SH-SY5Y (cell line): ENCODE measurements around the gene SLC35F3.

ENCODE experiments used
- GATA2 ChIP-seq: IDR thresholded peaks from 2 replicates; pipeline ENCODE4 v1.6.1; 2011; ENCODE audit warnings: mild to moderate bottlenecking, low read depth, low read length
- GATA3 ChIP-seq: IDR thresholded peaks from 2 replicates; pipeline ENCODE4 v1.6.1; 2011; ENCODE audit warnings: low read depth, mild to moderate bottlenecking, low read length, moderate library complexity

Gene SLC35F3

GRCh38 chr1:234246638-234247116, 342.2 kb downstream of the SLC35F3 start:
- no peak for TF ChIP-seq GATA2
- no peak for TF ChIP-seq GATA3

- no peak for TF ChIP-seq GATA2
- TF ChIP-seq GATA3, result no peak
Measured at GRCh38 chr1:234250747-234251146, 346.3 kb downstream of the SLC35F3 start.

- TF ChIP-seq GATA3 (no peak), GATA2 (no peak)
Measured at GRCh38 chr1:234253732-234254131, 349.3 kb downstream of the SLC35F3 start.

GRCh38 chr1:234256359-234256758, 351.9 kb downstream of the SLC35F3 start:
- TF ChIP-seq GATA3 (no peak), GATA2 (no peak)

- TF ChIP-seq GATA2, result no peak
Measured at GRCh38 chr1:234258071-234258470, 353.6 kb downstream of the SLC35F3 start.

GRCh38 chr1:234260578-234260977, 356.1 kb downstream of the SLC35F3 start:
- no peak for TF ChIP-seq GATA3
- no peak for TF ChIP-seq GATA2

GRCh38 chr1:234261545-234261944, 357.1 kb downstream of the SLC35F3 start:
- TF ChIP-seq GATA3, result no peak
- TF ChIP-seq GATA2, result no peak

GRCh38 chr1:234262007-234262753, 357.7 kb downstream of the SLC35F3 start:
- no peak for TF ChIP-seq GATA2
- TF ChIP-seq GATA3, result no peak

GRCh38 chr1:234262754-234263105, 358.3 kb downstream of the SLC35F3 start:
- TF ChIP-seq GATA3 (no peak), GATA2 (no peak)

- TF ChIP-seq GATA2, result no peak
- TF ChIP-seq GATA3, result no peak
Measured at GRCh38 chr1:234264832-234265231, 360.4 kb downstream of the SLC35F3 start.

- TF ChIP-seq GATA3 (no peak), GATA2 (no peak)
Measured at GRCh38 chr1:234265321-234265720, 360.8 kb downstream of the SLC35F3 start.

- TF ChIP-seq GATA3 (no peak), GATA2 (no peak)
Measured at GRCh38 chr1:234265861-234266260, 361.4 kb downstream of the SLC35F3 start.

- TF ChIP-seq GATA3 (no peak), GATA2 (no peak)
Measured at GRCh38 chr1:234270093-234270492, 365.6 kb downstream of the SLC35F3 start.

- TF ChIP-seq GATA3 (no peak), GATA2 (no peak)
Measured at GRCh38 chr1:234270581-234271242, 366.2 kb downstream of the SLC35F3 start.

GRCh38 chr1:234271243-234271606, 366.7 kb downstream of the SLC35F3 start:
- no peak for TF ChIP-seq GATA2
- TF ChIP-seq GATA3, result no peak

GRCh38 chr1:234272656-234273312, 368.3 kb downstream of the SLC35F3 start:
- TF ChIP-seq GATA2, result no peak
- TF ChIP-seq GATA3, result no peak

GRCh38 chr1:234273981-234274380, 369.5 kb downstream of the SLC35F3 start:
- no peak for TF ChIP-seq GATA3
- TF ChIP-seq GATA2, result no peak
